GM12874 (cell line): ENCODE results near the gene TSPAN9.

Experiments used
- CTCF ChIP-seq: IDR thresholded peaks from 2 replicates; pipeline ENCODE4 v1.5.1; 2011; ENCODE audit warnings: low read depth, mild to moderate bottlenecking, control low read depth, low read length, moderate library complexity; ENCODE audit not compliant: insufficient read depth

Gene TSPAN9

GRCh38 chr12:3105690-3106479 lies 28.7 kb downstream of the TSPAN9 start:
- TF ChIP-seq CTCF, result no peak

- no peak for TF ChIP-seq CTCF
Measured at GRCh38 chr12:3106579-3106978, 29.4 kb downstream of the TSPAN9 start.

- TF ChIP-seq CTCF, result no peak
Measured at GRCh38 chr12:3107071-3107583, 29.9 kb downstream of the TSPAN9 start.

GRCh38 chr12:3107954-3108353 lies 30.8 kb downstream of the TSPAN9 start:
- TF ChIP-seq CTCF, result no peak

GRCh38 chr12:3110578-3110977 lies 33.4 kb downstream of the TSPAN9 start:
- TF ChIP-seq CTCF, result no peak

GRCh38 chr12:3113671-3114325 lies 36.6 kb downstream of the TSPAN9 start:
- no peak for TF ChIP-seq CTCF

GRCh38 chr12:3114671-3115070 lies 37.5 kb downstream of the TSPAN9 start:
- no peak for TF ChIP-seq CTCF
